HG03432 (cell line): Measurements from ENCODE around the gene PDCD6IP.
"Not testable (repeated sequence)": the region's sequence is repeated elsewhere in the genome, so short reads cannot be mapped to it uniquely, and the experiment has no call there.

Experiments used
- ATAC-seq: cut with Tn5 transposase; IDR thresholded peaks from one replicate; pipeline ENCODE4 v1.9.1; 2021; ENCODE audit warnings: mild to moderate bottlenecking, moderate library complexity; ENCODE audit not compliant: unreplicated experiment

PDCD6IP gene

DNA sequence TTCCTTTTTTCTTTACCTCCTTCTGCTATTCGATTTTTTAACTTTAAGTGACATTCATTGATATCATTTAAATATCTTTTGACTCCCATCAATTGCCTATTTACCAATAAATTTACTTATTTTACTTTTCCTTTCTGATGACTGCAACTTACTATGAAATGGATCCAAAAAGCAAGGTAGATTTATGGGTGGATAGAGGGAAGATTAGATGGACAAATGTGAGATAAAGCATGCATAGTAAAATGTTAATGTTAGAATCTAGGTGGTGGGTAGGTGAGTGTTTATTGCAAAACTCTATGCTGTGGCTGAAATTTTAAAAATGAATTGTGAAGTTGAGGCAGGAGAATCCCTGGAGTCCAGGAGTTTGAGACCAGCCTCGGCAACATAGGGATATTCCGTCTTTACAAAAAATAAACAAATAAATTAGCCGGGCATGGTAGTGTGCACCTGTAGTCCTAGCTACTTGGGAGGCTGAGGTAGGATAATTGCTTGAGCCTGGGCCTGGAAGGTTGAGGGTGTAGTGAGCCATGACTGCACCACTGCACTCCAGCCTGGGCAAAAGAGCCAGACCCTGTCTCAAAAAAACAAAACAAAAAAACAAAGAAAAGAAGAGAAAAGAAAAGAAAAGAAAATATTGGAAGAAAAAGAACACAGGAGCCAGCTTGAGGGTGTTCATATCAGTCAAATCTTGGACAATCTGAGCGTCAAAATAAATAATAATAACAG, 6.1 kb upstream of the PDCD6IP start:
- ATAC-seq: no peak

DNA sequence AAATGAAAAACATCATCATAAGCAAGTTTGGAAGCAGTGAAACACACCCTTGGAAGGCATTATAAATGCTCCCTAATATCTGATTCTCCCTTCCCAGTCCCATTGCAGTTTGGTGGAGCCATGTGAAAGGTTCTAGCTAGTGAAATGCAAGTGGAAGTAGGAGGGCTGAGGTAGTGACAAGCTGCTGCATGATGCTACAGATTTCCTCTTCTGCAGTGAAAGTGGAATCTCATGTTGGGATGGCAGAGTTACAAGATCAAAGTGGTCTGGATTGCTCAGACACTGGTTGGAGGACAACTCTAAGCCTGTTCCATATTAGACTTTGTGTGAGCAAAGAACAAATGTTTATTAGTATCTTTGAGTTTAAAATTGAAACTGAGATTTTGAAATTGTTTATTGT, 3.3 kb upstream of the PDCD6IP start:
- no peak for ATAC-seq

DNA sequence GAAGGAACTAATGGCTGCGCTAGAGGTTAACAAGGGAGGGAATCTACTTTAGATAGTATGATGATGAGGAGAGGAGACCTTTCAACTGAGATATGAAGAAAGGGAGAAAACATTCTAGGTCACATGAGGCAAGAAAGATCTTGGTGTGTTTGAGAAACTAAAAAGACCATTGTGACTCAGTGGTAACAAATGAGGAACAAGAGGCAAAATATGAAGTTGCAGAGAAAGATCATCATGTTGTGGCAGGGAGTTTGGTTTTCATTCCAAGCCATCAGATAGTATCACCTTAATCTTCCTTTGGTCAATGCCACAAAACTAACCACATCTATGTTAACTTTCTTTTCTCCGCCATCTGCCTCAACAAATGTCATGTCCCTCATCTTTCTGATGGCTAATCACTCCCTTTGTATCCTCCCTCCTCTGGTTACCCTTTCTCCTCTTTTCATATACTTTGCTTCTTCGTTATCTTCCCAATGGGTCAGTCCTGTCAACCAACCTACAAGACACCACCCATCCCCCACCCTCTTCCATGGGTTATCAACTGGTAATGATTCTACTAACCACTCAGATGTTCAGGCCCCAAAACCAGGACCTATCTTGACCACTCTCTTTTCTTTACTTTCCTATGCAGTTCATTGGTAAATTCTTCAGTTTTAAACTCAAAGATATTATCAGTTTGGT, 2.4 kb upstream of the PDCD6IP start:
- no peak for ATAC-seq

DNA sequence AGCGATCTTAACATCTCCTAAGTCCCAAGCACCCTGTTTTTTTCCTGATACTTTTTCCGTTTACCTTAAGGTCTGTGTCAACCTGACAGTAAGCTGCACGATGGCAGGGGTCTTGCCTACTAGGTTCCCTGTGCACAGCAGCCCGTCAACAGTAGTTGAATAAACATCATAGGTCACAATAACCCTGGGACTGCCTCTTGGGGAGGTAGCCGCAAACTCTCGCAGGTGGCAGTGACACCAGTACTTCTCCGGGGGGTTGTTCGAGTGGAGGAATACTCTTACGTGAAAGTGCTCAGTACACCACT, 365 bp upstream of the PDCD6IP start:
- ATAC-seq: peak; percentile 54

DNA sequence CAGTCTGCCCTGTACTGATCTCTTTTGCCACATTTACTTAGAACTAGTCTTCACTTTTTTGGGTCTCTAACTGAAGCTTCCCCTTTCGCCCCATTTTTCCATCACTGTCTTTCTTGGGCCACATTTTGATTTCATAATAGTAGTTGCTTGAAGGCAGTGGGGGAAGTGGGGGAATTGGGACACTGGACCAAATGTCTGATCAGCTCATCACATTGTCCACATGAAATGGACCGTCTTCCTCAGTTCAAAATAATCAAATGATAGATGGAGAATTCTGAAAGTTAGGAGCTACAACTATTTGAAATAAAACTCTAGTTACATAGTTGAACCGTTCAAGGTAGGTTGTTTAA, 747 bp downstream of the PDCD6IP start:
- no peak for ATAC-seq

DNA sequence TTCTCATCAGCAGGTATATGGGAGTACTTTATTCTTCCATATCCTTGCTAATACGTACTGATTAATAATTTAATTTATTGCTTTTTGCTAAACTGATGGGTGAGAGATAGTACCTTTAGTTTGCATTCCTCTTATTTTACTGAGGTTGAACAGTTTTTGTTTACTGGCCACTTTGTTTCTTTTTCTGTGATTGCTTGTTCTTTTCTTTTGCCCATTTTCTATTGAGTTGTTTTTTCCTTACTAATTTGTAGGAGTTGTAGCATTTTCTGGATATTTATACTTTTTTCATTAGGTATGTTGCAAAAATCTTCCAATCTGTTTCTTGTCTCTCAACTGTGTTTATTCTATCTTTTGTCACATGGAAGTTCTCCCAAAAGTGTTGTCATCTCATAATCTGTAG, 4.8 kb downstream of the PDCD6IP start:
- ATAC-seq: no peak

DNA sequence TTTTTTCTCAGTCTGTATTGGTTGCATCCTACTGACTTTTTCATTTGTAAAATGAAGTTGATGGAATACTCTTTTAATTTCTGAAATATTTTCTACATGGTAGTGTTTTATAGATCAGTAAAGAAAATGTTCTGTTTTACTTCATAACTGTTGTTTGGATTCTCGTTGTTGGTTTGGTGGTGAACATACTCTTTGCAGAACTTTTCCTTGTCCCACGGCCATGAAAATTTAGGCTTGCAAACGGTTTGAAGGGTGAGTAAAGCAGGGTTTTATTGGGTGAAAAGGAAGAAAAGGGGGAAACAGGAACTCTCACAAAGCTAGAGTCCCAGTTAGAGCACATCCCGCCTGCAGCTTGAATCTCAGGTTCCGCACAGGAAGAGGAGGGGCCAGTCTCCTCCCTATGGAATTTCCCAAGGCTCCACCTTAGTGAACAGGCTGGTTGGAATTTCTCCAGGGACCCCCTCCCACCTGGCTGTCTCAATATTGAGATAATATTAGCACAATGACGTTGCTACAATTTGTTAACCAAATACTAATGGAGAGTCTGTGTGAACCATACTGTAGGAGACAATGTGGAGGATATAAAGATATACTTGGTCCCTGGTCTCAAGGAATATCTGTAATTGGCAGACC, 5.6 kb downstream of the PDCD6IP start:
- no peak for ATAC-seq

DNA sequence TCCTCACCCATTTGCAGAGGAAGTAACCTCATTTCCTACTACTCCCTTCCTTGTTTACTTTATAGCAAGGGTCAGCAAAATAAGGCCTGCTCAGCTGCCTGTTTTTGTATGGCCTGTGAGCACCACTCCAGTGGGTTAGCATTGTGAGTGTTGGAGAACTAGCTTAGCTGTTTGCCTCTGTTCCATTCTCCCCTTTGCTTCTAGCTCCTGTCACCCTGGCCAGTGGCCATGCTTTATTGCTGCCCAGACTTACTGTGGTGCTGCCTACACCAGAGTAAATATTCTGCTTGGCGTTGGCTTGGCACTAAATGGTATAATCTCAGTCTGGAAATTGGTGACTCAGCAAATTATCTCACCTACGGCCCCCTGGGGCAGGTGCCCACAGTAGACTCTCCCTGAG, 8.8 kb downstream of the PDCD6IP start:
- ATAC-seq: no peak

DNA sequence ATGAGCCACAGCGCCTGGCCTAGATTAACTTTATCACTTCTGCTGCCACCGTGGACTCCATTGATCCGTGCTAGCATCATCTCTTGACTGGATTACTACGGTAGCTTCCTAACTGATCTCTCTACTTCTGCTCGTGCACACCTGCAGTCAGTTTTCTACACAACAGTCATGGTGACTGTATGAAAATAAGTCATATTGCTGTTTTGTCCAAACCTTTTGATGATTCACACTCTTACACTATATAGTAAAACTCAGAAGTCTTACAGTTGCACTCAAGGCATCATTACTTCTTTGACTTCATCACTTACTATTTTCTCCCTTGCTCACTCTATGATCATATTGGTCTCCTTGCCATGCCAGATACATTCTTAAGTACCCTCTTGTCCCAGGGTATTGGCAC, 10.1 kb downstream of the PDCD6IP start:
- no peak for ATAC-seq

DNA sequence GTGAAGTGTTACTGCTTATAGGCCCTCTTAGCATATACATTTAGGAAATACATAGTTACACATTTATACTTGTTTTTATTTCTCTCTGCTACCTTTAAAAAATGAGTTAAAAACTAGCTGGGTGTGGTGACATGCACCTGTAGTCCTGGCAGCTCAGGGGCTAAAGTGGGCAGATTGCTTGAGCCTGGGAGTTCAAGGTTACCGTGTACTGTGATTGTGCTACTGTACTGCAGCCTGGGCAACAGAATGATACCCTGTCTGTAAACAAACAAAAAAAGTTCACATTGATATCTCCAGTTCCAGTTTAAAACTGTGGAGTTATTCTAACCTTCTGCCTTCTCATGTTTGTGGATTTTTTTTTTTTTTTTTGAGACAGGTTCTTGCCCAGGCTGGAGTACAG, 12.1 kb downstream of the PDCD6IP start:
- ATAC-seq: no peak

DNA sequence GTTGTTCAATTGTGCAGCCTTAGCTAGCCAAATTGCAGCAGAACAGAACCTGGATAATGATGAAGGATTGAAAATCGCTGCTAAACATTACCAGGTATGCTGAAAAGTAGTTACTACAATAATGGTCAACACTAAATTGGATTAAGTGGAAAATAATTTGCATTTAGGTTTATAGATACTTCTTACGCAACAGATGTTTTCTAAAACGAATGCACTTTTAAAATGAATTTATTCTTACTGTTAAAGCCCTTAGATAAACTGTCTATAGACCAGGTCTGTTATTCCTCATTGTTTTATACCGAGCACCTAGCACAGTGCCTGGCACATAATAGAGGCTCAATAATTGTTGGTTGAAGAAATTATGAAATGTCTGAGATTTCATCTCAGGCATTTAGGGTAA, 23.6 kb downstream of the PDCD6IP start:
- ATAC-seq: no peak

DNA sequence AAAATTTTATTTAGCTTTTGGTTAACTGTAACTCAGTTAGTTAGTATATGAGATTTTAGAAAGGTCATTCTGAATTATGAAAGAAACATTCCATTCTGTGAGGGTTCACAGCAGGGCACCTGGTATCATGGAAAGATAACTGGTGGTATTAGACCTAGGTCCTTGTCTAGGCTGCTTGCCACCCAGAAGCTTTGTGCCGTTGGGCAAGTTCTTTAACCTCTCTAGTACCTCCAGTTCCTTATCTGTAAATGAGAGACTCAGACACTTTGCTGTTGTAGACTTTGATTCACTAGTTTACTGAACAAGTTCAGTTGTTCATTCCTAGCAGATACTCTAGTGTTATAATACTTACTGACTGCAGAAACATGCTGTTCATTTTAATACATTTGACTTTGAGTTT, 25.4 kb downstream of the PDCD6IP start:
- ATAC-seq: no peak

DNA sequence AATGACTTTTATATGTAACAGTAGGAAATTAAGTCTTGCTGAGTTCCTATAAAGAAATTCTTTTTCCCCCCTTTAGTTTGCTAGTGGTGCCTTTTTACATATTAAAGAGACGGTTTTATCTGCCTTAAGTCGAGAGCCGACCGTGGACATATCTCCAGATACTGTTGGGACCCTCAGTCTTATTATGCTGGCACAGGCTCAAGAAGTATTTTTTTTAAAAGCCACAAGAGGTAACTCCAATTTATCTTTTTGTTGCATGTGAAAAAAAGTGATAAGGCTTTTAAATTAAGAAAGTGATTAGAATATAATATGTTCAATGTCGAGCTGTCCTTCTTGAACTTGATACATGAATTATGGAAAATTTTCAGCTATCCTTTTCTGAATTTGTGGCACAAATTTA, 26.7 kb downstream of the PDCD6IP start:
- no peak for ATAC-seq

DNA sequence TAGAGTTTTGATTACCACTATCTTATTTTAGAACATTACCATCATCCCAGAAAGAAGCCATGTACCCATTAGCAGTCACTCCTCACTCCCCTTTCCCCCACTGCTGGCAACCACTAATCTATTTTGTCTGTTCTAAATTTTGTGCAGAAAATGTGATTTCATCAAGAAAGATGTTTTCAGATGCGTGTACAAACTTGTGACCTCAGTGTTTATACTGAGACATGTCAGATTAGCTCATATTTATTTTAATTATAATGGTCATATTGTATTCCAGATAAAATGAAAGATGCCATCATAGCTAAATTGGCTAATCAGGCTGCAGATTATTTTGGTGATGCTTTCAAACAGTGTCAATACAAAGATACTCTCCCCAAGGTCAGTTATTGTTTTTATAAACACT, 27.8 kb downstream of the PDCD6IP start:
- ATAC-seq: no peak

DNA sequence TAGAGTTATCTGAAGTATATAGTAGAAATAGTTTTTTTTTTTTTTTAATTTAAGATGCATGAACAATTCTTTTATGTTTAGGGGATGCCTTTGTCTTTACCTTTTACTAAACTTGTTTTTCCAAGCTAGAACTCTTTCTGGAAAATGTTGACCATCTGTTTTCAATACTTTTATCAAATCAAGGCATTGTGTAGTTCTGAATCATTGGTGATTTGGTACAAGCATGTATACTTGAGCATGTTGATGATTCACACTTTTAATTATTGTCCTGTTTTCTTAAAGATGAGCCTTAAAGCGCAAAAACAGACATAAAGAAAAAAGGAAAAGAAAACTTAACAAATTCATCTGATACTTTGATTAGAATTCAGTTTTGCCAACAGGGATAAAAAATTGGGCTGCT, 28.3 kb downstream of the PDCD6IP start:
- no peak for ATAC-seq

DNA sequence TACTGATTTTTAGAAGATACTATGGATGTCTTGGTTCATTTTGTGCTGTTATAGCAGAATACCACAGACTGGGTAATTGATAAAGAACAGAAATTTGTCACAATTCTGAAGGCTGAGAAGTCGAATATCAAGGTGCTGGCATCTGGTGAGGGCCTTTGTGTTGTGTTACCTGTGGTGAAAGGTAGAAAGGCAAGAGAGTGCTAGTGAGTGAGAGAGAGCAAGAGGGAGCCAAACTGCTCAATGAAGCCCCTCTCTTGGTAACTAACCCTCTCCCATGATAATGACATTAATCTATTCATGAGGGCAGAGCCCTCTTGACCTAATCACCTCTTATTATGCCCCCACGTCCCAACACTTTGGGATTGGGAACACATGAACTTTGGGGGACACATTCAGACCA, 31.3 kb downstream of the PDCD6IP start:
- ATAC-seq: no peak

DNA sequence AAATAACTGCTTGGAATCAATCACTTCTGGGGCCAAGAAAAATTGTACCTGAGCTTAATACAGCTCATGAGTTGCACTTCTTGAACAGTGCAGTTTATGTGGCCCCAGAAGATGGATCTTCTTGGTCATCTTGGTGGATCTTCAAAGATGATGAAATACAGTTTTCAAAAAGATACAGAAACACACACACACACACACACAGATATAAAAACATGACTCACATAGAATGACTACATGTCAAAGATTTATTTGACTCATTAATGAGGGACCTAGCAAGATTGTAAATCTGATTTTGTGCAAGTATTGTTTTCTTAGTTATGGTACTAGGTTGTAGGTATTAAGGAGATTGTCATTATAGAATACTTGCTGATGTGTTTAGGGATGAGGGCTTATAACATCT, 32.6 kb downstream of the PDCD6IP start:
- ATAC-seq: no peak

DNA sequence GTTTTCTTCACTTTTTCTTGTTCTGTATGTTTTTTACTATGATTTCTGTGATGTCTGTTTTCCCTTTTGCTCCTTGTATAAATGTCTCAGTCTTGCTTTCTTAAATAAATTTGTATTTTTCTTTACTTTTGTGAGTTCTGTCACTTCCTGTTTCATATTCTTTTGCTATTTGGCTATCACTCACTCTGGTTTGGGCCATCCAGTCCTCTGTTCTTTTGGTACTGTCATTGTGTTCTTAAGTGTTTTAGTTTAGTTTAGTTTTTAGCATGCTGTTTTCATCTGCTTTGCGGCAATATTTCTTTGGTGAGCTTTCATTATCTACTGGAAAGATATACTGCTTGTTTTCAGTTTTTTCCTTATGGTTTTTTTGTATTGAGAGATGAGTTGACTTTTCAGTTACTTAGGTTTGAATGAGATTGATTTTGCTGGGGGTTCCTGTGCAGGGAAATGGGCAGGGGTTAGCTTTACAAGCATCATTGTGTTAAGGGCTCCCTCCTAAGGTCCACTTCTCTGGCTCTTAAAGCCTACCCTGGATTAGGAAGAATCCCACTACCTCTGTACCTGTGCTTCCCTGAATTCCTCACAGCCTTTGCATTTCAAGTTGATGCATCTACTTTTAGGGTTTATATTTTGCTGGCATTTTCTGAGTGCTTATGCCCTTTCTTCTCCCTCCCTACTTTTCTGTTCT, 35.1 kb downstream of the PDCD6IP start:
- ATAC-seq: peak; percentile 46

DNA sequence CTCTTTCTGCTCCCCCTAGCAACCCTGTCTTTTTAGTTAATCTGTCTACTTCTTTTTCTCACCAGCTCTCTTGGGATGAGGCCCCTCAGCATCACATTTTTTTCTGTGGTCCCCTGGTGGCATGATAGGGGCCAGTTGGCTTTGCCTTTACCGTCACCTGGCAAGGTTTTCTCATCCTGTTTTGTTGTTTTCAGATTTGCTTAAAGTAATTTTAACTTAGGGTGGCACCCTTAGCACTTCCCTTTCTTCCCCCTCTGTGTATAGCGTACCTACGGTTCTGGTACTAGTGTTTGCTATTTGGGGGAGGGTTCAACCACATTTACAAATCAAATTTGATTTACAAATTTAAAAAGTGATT, 35.6 kb downstream of the PDCD6IP start:
- ATAC-seq: peak; percentile 39

DNA sequence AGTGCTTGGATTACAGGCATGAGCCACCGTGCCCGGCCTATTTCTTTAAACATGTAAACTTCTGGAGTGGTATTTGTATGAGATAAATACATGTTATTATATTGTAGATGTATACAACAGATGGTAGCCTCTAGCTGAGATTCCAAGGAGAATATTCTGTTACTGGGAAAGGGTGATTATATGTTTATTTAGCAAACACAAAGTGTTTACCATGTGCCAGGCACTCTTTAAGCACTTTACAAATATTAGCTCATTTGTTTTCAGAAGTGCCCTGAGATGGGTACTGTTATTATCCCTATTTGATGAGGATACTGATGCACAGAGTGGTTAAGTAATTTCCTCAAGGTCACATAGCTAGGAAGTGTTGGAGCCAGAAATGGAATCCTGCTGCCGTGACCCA, 38.8 kb downstream of the PDCD6IP start:
- not testable (repeated sequence) for ATAC-seq

DNA sequence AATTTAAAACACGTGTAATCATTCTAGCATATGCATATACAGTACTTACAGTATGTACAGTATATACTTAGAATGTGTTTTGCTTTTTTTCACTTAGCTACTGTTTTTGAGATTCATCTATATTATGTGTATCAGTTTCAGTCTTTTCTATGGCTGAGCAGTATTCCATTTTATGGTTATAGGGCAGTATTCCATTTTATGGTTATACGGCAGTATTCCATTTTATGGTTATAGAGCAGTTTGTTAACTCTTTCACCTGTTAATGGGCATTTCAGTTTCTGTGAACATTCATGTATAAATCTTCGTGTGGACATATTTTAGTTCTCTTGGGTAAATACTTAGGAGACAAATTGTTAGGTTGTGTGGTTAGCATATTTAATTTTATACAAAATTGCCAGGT, 40.9 kb downstream of the PDCD6IP start:
- no peak for ATAC-seq

DNA sequence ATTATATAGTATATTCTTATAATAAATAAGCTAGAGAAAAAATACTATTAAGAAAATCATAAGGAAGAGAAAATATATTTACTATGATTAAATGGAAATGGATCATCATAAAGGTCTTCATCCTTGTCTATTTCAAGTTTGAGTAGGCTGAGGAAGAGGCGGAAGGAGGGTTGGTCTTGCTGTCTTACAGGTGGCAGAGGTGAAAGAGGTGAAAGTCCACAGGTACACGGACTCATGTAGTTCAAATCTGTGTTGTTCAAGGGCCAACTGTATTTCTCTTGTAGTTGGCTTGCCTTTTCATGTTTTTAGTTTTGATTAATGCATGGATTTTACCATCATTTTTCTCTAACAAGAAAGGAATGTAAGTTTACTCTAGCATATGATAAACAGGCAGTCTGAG, 41.7 kb downstream of the PDCD6IP start:
- no peak for ATAC-seq
